GM12878 (cell line): ENCODE measurements around the gene INPP4B. TPM values are rescaled to one million over a fixed set of nuclear protein-coding genes. Genes with fewer than 3 reads are reported as not detected.

ENCODE experiments used
- ATAC-seq: fragments of 200-7000 bp; cut with Tn5 transposase; 3 replicates; pipeline ENCODE4 v1.9.1; 2020; ENCODE audit warnings: mild to moderate bottlenecking, moderate library complexity
- BruUV-seq: library from RNA; stranded (reverse); fragments of 400-500 nt; replicated peaks from 2 replicates; lab custom pipeline; 2021; lab: Mats Ljungman, UMichigan
- CTCF ChIA-PET: fragments of 300-600 bp; sonication (Branson Sonifier 250); formaldehyde crosslinking; extraction: SDS; loops from one replicate; lab custom pipeline; 2021; ENCODE audit warnings: inconsistent platforms; lab: Yijun Ruan, JAX
- POLR2A ChIA-PET: fragments of 350-600 bp; formaldehyde crosslinking; extraction: SDS; loops from one replicate; lab custom pipeline; 2021; ENCODE audit warnings: inconsistent platforms; lab: Charles Lee
- RAD21 ChIA-PET: fragments of 300-600 bp; sonication (Branson Sonifier 250); formaldehyde crosslinking; loops from one replicate; lab custom pipeline; 2023; ENCODE audit warnings: antibody characterized with exemption; ENCODE audit not compliant: unreplicated experiment; lab: Charles Lee
- SMC1A ChIA-PET: fragments of 300-600 bp; sonication (Branson Sonifier 250); formaldehyde crosslinking; loops from one replicate; lab custom pipeline; 2023; ENCODE audit not compliant: unreplicated experiment, uncharacterized antibody; lab: Charles Lee
- DNase-seq: peaks from one replicate; pipeline ENCODE4 v3.0.0-alpha.2; 2011; ENCODE audit warnings: low read depth, low spot score
- FAIRE-seq: peaks from 3 replicates; lab custom pipeline; 2011; peaks lifted over from hg19 to GRCh38; lab: Jason Lieb, UNC
- H2AFZ ChIP-seq: 2 replicates; pipeline ENCODE4 v1.6.0; 2011; ENCODE audit warnings: low read depth, low read length, control low read depth; ENCODE audit not compliant: control insufficient read depth
- H3K27ac ChIP-seq: 2 replicates; pipeline ENCODE4 v1.5.1; 2011; ENCODE audit warnings: control low read depth; ENCODE audit not compliant: control insufficient read depth, insufficient read depth
- H3K27me3 ChIP-seq, 2 experiments: replicated peaks in 1 of 2; 2 replicates each; pipeline versions ENCODE4 v1.6.0 to v1.6.1; 2011; ENCODE audit warnings: low read length in 1 of 2; ENCODE audit not compliant: control insufficient read depth in 2 of 2, insufficient read depth in 2 of 2
- H3K36me3 ChIP-seq, 2 experiments: 2 replicates each; pipeline ENCODE4 v1.5.1; 2011; ENCODE audit warnings: low read length in 1 of 2; ENCODE audit not compliant: control insufficient read depth in 2 of 2, insufficient read depth in 2 of 2
- H3K4me1 ChIP-seq: 2 replicates; pipeline ENCODE4 v1.6.1; 2011; ENCODE audit warnings: mild to moderate bottlenecking, low read length, moderate library complexity, mixed read lengths; ENCODE audit not compliant: control insufficient read depth, insufficient read depth
- H3K4me2 ChIP-seq: 2 replicates; pipeline ENCODE4 v1.6.0; 2011; ENCODE audit warnings: control low read depth; ENCODE audit not compliant: control insufficient read depth, insufficient read depth
- H3K4me3 ChIP-seq: fragments of 200-600 bp; sonication (generic); 2 replicates; pipeline ENCODE4 v1.5.1; 2016
- H3K79me2 ChIP-seq: 2 replicates; pipeline ENCODE4 v1.6.0; 2011; ENCODE audit warnings: low read length; ENCODE audit not compliant: control insufficient read depth, insufficient read depth
- H3K9ac ChIP-seq: 2 replicates; pipeline ENCODE4 v1.8.0; 2011; ENCODE audit warnings: low read length, control low read depth, mixed read lengths; ENCODE audit not compliant: control insufficient read depth, insufficient read depth
- H3K9me3 ChIP-seq: replicated peaks from 3 replicates; pipeline ENCODE4 v1.5.1; 2011; ENCODE audit warnings: mild to moderate bottlenecking, low read length; ENCODE audit not compliant: control insufficient read depth, insufficient read depth
- H4K20me1 ChIP-seq: 2 replicates; pipeline ENCODE4 v1.6.0; 2011; ENCODE audit not compliant: control insufficient read depth, insufficient read depth
- BCLAF1 ChIP-seq: fragments of 450-650 bp; IDR thresholded peaks from 2 replicates; pipeline ENCODE4 v1.6.1; 2017; ENCODE audit warnings: antibody characterized with exemption, mild to moderate bottlenecking, moderate library complexity
- FOXK2 ChIP-seq: fragments of 450-650 bp; IDR thresholded peaks from 2 replicates; pipeline ENCODE4 v1.6.1; 2017; ENCODE audit warnings: mild to moderate bottlenecking, moderate library complexity
- JUNB ChIP-seq: IDR thresholded peaks from 2 replicates; pipeline ENCODE4 v1.6.1; 2016; ENCODE audit warnings: antibody characterized with exemption, mild to moderate bottlenecking
- KDM1A ChIP-seq: fragments of 200-600 bp; sonication (generic); IDR thresholded peaks from 2 replicates; pipeline ENCODE4 v1.6.1; 2016; ENCODE audit warnings: borderline replicate concordance
- RBBP5 ChIP-seq: fragments of 200-600 bp; sonication (generic); conservative IDR thresholded peaks from 2 replicates; pipeline ENCODE4 v1.6.1; 2016
- RELA ChIP-seq: fragments of 450-650 bp; IDR thresholded peaks from 2 replicates; pipeline ENCODE4 v1.8.0; 2014; ENCODE audit warnings: borderline replicate concordance; ENCODE audit not compliant: partially characterized antibody
- SMAD1 ChIP-seq: fragments of 450-650 bp; IDR thresholded peaks from 2 replicates; pipeline ENCODE4 v1.6.1; 2018; ENCODE audit warnings: mild to moderate bottlenecking, low read depth; ENCODE audit not compliant: partially characterized antibody
- SREBF1 ChIP-seq: IDR thresholded peaks from 2 replicates; pipeline ENCODE4 v1.6.1; 2012; ENCODE audit warnings: mild to moderate bottlenecking, low read length
- TCF3 ChIP-seq: IDR thresholded peaks from 2 replicates; pipeline ENCODE4 v1.6.1; 2012; ENCODE audit warnings: low read depth, mild to moderate bottlenecking, low read length, borderline replicate concordance; ENCODE audit not compliant: insufficient read depth
- WGBS: methylation state at CpG from one replicate; pipeline ENCODE4 v1.1.6; 2016; ENCODE audit warnings: low lambda C conversion rate; ENCODE audit not compliant: insufficient replicate concordance, insufficient coverage; ENCODE audit errors: missing lambda C conversion rate; 5-methylcytosine and 5-hydroxymethylcytosine counted together
- in situ Hi-C: fragments of 300-500 bp; cut with MboI; formaldehyde crosslinking; loops from 9 replicates; pipeline ENCODE4 v1.14.3; 2018; ENCODE audit warnings: mixed read lengths
- intact Hi-C: fragments of 100-400 bp; cut with micrococcal nuclease; formaldehyde crosslinking; loops from one replicate; pipeline ENCODE4 v1.14.2; 2022; ENCODE audit not compliant: unreplicated experiment
- polyA plus RNA-seq, 11 experiments: library from polyadenylated mRNA; depleted of rRNA in 4 of 11; unstranded in 6 of 11; stranded (reverse) in 5 of 11; fragments of >200 nt; fragmentation: Nextera tagmentation in 4 of 11; fragmentation: Illumina TruSeq in 1 of 11; extraction: Ambion mirVana in 4 of 11; extraction: Trizol in 1 of 11; gene quantifications; 1 replicate in 1 of 11; 2 replicates in 10 of 11; pipeline versions ENCODE4 v1.2.1 to v1.2.3, GENCODE V29; 2011 to 2016; ENCODE audit warnings: inconsistent platforms in 2 of 11, missing spikeins in 2 of 11, low read depth in 1 of 11
- total RNA-seq, 4 experiments: library from RNA; depleted of rRNA in 3 of 4; stranded (reverse); fragments of >200 nt in 3 of 4; fragmentation: Illumina TruSeq in 1 of 4; extraction: Trizol in 1 of 4; gene quantifications; 2 replicates each; pipeline versions ENCODE4 v1.2.1 to v1.2.3, GENCODE V29; 2013 to 2021
- TF ChIP-seq, protein P1 (sequence below): fragments of 150-350 bp; IDR thresholded peaks from 2 replicates; pipeline ENCODE4 v1.6.1; 2016; ENCODE audit warnings: low read depth, low read length

INPP4B gene
- total and polyA plus RNA-seq, 10 of the 15 experiments (the other 5 are each of a cell fraction or from before 2014, with no cell fraction given): 0.53 to 11.2 (median 0.95) TPM

DNA sequence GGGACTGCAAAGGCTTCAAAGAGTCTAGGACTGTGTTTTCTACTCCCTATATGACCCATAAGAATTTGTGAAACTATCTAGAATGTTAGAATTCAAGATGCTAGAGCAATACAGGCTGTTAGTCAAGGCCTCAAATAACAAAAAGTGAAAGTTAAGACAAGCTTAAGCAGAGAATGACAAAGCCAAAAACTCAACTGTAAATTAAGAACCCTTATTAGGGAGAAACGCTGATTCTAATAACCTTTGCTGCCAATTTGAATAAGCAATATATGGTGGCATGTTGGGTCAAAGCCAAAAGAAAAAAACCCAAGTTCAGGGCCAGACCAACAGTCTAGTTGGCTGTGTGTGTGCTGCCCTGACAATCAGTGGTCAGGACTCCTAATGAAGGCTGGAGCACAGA is 160.0 kb downstream of the INPP4B start:
- 0% methylated on average over 1 of the region's 1 CpG for WGBS

More for the DNA sequence above, 160.0 kb downstream of the INPP4B start:
- ChIA-PET POLR2A (no interaction called here), SMC1A (interaction anchor here (0.6 to 1.9 kb wide), 3 partner anchors 11 to 331 kb away, joined by 3 to 4 read pairs (median 3); no protein-coding TSS in a partner anchor), RAD21 (no interaction called here), CTCF (no interaction called here)
- ATAC-seq: no peak; the same call in 2 of the 3 replicates
- Histone ChIP-seq H3K27ac (no peak overlapping the region), H3K79me2 (no peaks in the 10 kb centered on the region), H4K20me1 (no peaks in the 10 kb centered on the region), H3K36me3 (no peaks in the 10 kb centered on the region), H3K27me3 (no peaks in the 10 kb centered on the region), H2AFZ (no peak overlapping the region), H3K9me3 (no peaks in the 10 kb centered on the region), H3K4me3 (no peak overlapping the region), H3K4me2 (no peak overlapping the region), H3K9ac (no peak overlapping the region), H3K4me1 (no peaks in the 10 kb centered on the region)
- no peak for FAIRE-seq
- DNase-seq: no peak
- intact Hi-C loops (no loop called here), in situ Hi-C loops (no loop called here)
- BruUV-seq: no TSS peak
- TF ChIP-seq, protein P1, sequence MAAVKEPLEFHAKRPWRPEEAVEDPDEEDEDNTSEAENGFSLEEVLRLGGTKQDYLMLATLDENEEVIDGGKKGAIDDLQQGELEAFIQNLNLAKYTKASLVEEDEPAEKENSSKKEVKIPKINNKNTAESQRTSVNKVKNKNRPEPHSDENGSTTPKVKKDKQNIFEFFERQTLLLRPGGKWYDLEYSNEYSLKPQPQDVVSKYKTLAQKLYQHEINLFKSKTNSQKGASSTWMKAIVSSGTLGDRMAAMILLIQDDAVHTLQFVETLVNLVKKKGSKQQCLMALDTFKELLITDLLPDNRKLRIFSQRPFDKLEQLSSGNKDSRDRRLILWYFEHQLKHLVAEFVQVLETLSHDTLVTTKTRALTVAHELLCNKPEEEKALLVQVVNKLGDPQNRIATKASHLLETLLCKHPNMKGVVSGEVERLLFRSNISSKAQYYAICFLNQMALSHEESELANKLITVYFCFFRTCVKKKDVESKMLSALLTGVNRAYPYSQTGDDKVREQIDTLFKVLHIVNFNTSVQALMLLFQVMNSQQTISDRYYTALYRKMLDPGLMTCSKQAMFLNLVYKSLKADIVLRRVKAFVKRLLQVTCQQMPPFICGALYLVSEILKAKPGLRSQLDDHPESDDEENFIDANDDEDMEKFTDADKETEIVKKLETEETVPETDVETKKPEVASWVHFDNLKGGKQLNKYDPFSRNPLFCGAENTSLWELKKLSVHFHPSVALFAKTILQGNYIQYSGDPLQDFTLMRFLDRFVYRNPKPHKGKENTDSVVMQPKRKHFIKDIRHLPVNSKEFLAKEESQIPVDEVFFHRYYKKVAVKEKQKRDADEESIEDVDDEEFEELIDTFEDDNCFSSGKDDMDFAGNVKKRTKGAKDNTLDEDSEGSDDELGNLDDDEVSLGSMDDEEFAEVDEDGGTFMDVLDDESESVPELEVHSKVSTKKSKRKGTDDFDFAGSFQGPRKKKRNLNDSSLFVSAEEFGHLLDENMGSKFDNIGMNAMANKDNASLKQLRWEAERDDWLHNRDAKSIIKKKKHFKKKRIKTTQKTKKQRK: no peak
- no peak for TF ChIP-seq SREBF1
- no peak for TF ChIP-seq RELA
- no peak for TF ChIP-seq JUNB
- TF ChIP-seq RBBP5: no peak
- TF ChIP-seq TCF3: no peak
- TF ChIP-seq BCLAF1: no peak
- TF ChIP-seq SMAD1: no peak
- no peak for TF ChIP-seq FOXK2
- no peak for TF ChIP-seq KDM1A
